OCI-LY7 (cell line): ENCODE results near the gene BTBD9. TPM values are rescaled to one million over a fixed set of nuclear protein-coding genes. Genes with fewer than 3 reads are reported as not detected.

Experiments used
- BruUV-seq: library from RNA; stranded (reverse); fragments of 400-500 nt; replicated peaks from 2 replicates; lab custom pipeline; 2021; lab: Mats Ljungman, UMichigan
- CTCF ChIA-PET: fragments of 300-600 bp; sonication (Branson Sonifier 250); formaldehyde crosslinking; loops from one replicate; lab custom pipeline; 2022; ENCODE audit warnings: antibody characterized with exemption; ENCODE audit not compliant: unreplicated experiment; lab: Charles Lee
- POLR2A ChIA-PET: fragments of 300-600 bp; sonication (Branson Sonifier 250); formaldehyde crosslinking; loops from one replicate; lab custom pipeline; 2022; ENCODE audit warnings: antibody characterized with exemption; lab: Charles Lee
- DNase-seq: peaks from one replicate; pipeline ENCODE4 v3.0.0-alpha.2; 2015; ENCODE audit warnings: low spot score
- H2AFZ ChIP-seq: fragments of 200-600 bp; sonication (generic), shearing (Covaris generic); 2 replicates; pipeline ENCODE4 v1.6.1; 2014; ENCODE audit warnings: mild to moderate bottlenecking, antibody characterized with exemption, low read length, moderate library complexity
- H3K27ac ChIP-seq: fragments of 200-600 bp; sonication (generic); 2 replicates; pipeline ENCODE4 v1.5.1; 2014; ENCODE audit warnings: mixed run types, low read depth, mild to moderate bottlenecking, moderate library complexity, low read length, inconsistent platforms; ENCODE audit not compliant: poor library complexity, severe bottlenecking
- H3K36me3 ChIP-seq: fragments of 200-600 bp; sonication (generic); 2 replicates; pipeline ENCODE4 v1.6.1; 2014; ENCODE audit warnings: mild to moderate bottlenecking, antibody characterized with exemption, low read length, moderate library complexity, mixed read lengths; ENCODE audit not compliant: insufficient read depth
- H3K4me1 ChIP-seq: fragments of 200-600 bp; sonication (generic); 2 replicates; pipeline ENCODE4 v1.5.1; 2014; ENCODE audit warnings: mild to moderate bottlenecking, low read length; ENCODE audit not compliant: insufficient read depth, poor library complexity, severe bottlenecking
- H3K4me2 ChIP-seq: fragments of 200-600 bp; sonication (generic); 2 replicates; pipeline ENCODE4 v1.6.1; 2014; ENCODE audit warnings: mild to moderate bottlenecking, low read length
- H3K4me3 ChIP-seq: fragments of 200-600 bp; sonication (generic); 2 replicates; pipeline ENCODE4 v1.5.1; 2014; ENCODE audit warnings: mild to moderate bottlenecking, low read depth, low read length; ENCODE audit not compliant: poor library complexity, severe bottlenecking
- H3K79me2 ChIP-seq: fragments of 200-600 bp; sonication (generic); 2 replicates; pipeline ENCODE4 v1.6.1; 2016; ENCODE audit warnings: low read depth, mild to moderate bottlenecking, low read length, moderate library complexity, mixed read lengths; ENCODE audit not compliant: insufficient read depth
- H3K9me2 ChIP-seq: fragments of 200-600 bp; sonication (generic); 2 replicates; pipeline ENCODE4 v1.6.1; 2016; ENCODE audit warnings: mild to moderate bottlenecking, low read length, mixed read lengths; ENCODE audit not compliant: insufficient read depth
- H3K9me3 ChIP-seq: fragments of 200-600 bp; sonication (generic); 2 replicates; pipeline ENCODE4 v1.6.1; 2014; ENCODE audit warnings: mild to moderate bottlenecking, mixed run types, low read length, mixed read lengths
- H4K20me1 ChIP-seq: fragments of 200-600 bp; sonication (generic); 2 replicates; pipeline ENCODE4 v1.6.1; 2014; ENCODE audit warnings: mild to moderate bottlenecking, antibody characterized with exemption, low read length, moderate library complexity, mixed read lengths; ENCODE audit not compliant: insufficient read depth
- CTCF ChIP-seq: fragments of 200-600 bp; sonication (generic); conservative IDR thresholded peaks from 2 replicates; pipeline ENCODE4 v1.5.1; 2014; ENCODE audit warnings: mild to moderate bottlenecking, antibody characterized with exemption, low read length, moderate library complexity, mixed read lengths
- EZH2phosphoT487 ChIP-seq: fragments of 200-600 bp; sonication (generic); IDR thresholded peaks from 2 replicates; pipeline ENCODE4 v1.6.1; 2018; ENCODE audit warnings: low read depth, borderline replicate concordance, mild to moderate bottlenecking, mixed run types, antibody characterized with exemption, low read length, moderate library complexity, mixed read lengths
- intact Hi-C: fragments of 100-400 bp; cut with micrococcal nuclease; formaldehyde crosslinking; loops from one replicate; pipeline ENCODE4 v1.10.0; 2022; ENCODE audit not compliant: unreplicated experiment
- total RNA-seq, 2 experiments: library from RNA; depleted of rRNA in 1 of 2; stranded (reverse); fragments of >200 nt in 1 of 2; shearing (Covaris generic) in 1 of 2; gene quantifications; 2 replicates each; pipeline ENCODE4 v1.2.3, GENCODE V29; 2014 to 2022

The BTBD9 gene
- total RNA-seq, 2 experiments from 2014 or later = 5.9 to 7.3 TPM

- intact Hi-C loops = no loop called here
- ChIA-PET POLR2A (interaction anchor here (0.6 kb wide), 1 partner anchor 192 kb away, joined by 3 read pairs; no protein-coding TSS in a partner anchor), CTCF (no interaction called here)
- Histone ChIP-seq H3K79me2 (no peaks in the 10 kb centered on the region), H2AFZ (no peak overlapping the region), H4K20me1 (no peaks in the 10 kb centered on the region; the same call in 1 of the 2 replicates), H3K27ac (no peak overlapping the region), H3K36me3 (no peaks in the 10 kb centered on the region), H3K4me3 (no peak overlapping the region), H3K9me3 (no peaks in the 10 kb centered on the region), H3K4me1 (no peaks in the 10 kb centered on the region), H3K4me2 (no peak overlapping the region), H3K9me2 (no peaks in the 10 kb centered on the region; the same call in 1 of the 2 replicates)
- no TSS peak for BruUV-seq
- TF ChIP-seq EZH2phosphoT487 (no peak), CTCF (no peak)
- DNase-seq = no peak
These were observed 368.6 kb downstream of the BTBD9 start for GRCh38 chr6:38271081-38271480.

DNA sequence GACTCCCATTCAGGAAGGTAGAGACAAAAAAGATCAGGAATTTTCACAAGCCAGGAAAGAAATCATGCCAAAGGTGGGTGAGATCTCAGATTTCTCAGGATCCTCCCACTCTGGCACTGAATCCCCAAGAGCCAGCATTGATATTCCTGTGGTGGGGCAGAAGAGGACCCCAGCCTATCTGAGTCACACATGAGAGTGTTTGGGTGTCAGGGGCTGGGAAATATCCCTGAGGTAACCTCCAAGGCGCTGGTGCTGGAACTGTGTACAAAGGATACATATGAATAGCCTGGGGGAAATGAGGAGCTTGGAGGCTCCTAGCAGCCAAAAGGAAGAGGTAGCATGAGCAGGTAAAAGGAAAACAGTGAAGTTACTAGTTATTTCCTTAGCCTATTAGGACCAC, 369.4 kb downstream of the BTBD9 start:
- intact Hi-C loops = no loop called here
- no peaks in the 10 kb centered on the region; the same call in 1 of the 2 replicates for H4K20me1 ChIP-seq
- no peak overlapping the region for H3K27ac ChIP-seq
- H2AFZ ChIP-seq = no peak overlapping the region
- no peak for DNase-seq
- H3K4me2 ChIP-seq = no peak overlapping the region
- no peaks in the 10 kb centered on the region for H3K4me1 ChIP-seq
- no peaks in the 10 kb centered on the region for H3K36me3 ChIP-seq
- CTCF ChIA-PET = no interaction called here
- H3K9me2 ChIP-seq = no peaks in the 10 kb centered on the region; the same call in 1 of the 2 replicates
- no peaks in the 10 kb centered on the region for H3K9me3 ChIP-seq
- BruUV-seq = no TSS peak
- H3K4me3 ChIP-seq = no peak overlapping the region
- POLR2A ChIA-PET = no interaction called here
- TF ChIP-seq CTCF (no peak), EZH2phosphoT487 (no peak)
- H3K79me2 ChIP-seq = no peaks in the 10 kb centered on the region

GRCh38 chr6:38269461-38270172, 370.1 kb downstream of the BTBD9 start:
- no peak overlapping the region for H3K4me2 ChIP-seq
- no peak overlapping the region for H3K27ac ChIP-seq
- no peak overlapping the region for H3K4me3 ChIP-seq
- H3K9me3 ChIP-seq = no peaks in the 10 kb centered on the region
- ChIA-PET POLR2A (interaction anchor here (0.6 kb wide), 1 partner anchor 98 kb away, joined by 3 read pairs; no protein-coding TSS in a partner anchor), CTCF (interaction anchor here (0.5 kb wide), 1 partner anchor 161 kb away, joined by 3 read pairs; no protein-coding TSS in a partner anchor)
- no peak for TF ChIP-seq CTCF
- no peak for TF ChIP-seq EZH2phosphoT487
- no peaks in the 10 kb centered on the region for H3K4me1 ChIP-seq
- H3K36me3 ChIP-seq = no peaks in the 10 kb centered on the region
- H3K9me2 ChIP-seq = no peaks in the 10 kb centered on the region; the same call in 1 of the 2 replicates
- H4K20me1 ChIP-seq = no peaks in the 10 kb centered on the region; the same call in 1 of the 2 replicates
- no TSS peak for BruUV-seq
- no peak for DNase-seq
- no peak overlapping the region for H2AFZ ChIP-seq
- intact Hi-C loops = no loop called here
- no peaks in the 10 kb centered on the region for H3K79me2 ChIP-seq
